ENCODE results near the gene SLAMF6.
A peak's percentile ranks its signal among the peaks of the same experiment; 100 is the strongest.
"Not testable (repeated sequence)": the region's sequence is repeated elsewhere in the genome, so short reads cannot be mapped to it uniquely, and the experiment has no call there.

SLAMF6 gene

DNA sequence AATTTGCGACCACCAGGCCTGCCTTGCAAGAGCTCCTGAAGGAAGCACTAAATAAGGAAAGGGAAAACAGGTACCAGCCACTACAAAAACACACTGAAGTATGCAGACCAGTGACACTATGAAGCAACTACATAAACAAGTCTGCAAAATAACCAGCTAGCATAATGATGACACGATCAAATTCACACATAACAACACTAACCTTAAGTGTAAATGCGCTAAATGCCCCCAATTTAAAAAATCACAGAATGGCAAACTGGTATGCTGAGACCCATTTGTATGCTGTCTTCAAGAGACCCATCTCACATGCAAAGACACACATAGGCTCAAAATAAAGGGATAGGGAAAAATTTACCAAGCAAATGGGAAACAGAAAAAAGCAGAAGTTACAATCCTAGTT is 36.4 kb upstream of the SLAMF6 start:
- not testable (repeated sequence) for H3K9me3 ChIP-seq (ENCODE audit: control insufficient read depth, insufficient read depth, low read length); H3K4me1 ChIP-seq (ENCODE audit: control insufficient read depth, insufficient read depth, low read length); H3K27ac ChIP-seq (ENCODE audit: low read length); H3K27me3 ChIP-seq (ENCODE audit: control insufficient read depth, insufficient read depth, low read length); DNase-seq (ENCODE audit: low read depth, low spot score); H3K4me3 ChIP-seq (ENCODE audit: low read length); H3K36me3 ChIP-seq (ENCODE audit: control insufficient read depth, insufficient read depth, low read length)
- WGBS (ENCODE audit: insufficient coverage, insufficient read length) = no CpG with 5 or more reads among the region's 3 CpGs

DNA sequence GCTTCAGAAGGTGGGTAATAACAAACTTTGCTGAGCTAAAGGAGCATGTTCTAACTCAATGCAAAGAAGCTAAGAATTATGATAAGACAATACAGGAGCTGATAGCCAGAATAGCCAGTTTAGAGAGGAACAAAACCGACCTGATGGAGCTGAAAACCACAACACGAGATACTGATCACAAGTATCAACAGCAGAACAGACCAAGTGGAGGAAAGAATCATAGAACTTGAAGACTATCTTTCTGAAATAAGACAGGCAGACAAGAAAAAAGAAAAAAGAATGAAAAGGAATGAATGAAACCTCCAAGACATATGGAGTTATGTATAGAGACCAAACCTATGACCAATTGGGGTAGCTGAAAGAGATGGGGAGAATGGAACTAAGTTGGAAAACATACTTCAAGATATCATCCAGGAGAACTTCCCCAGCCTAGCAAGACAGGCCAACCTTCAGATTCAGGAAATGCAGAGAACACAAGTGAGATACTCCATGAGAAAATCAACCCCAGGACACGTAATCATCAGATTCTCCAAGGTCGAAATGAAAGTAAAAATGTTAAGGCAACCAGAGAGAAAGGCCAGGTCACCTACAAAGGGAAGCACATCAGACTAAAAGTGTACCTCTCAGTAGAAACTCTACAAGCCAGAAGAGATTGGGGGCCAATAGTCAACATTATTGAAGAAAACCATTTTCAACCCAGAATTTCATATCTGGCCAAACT is 35.8 kb upstream of the SLAMF6 start:
- DNase-seq (ENCODE audit: low read depth, low spot score) = no peak
- Histone ChIP-seq H3K4me1 (ENCODE audit: control insufficient read depth, insufficient read depth, low read length) (no peaks in the 10 kb centered on the region), H3K27ac (ENCODE audit: low read length) (no peak overlapping the region), H3K4me3 (ENCODE audit: low read length) (no peak overlapping the region), H3K9me3 (ENCODE audit: control insufficient read depth, insufficient read depth, low read length) (no peaks in the 10 kb centered on the region; the same call in 1 of the 2 replicates), H3K36me3 (ENCODE audit: control insufficient read depth, insufficient read depth, low read length) (no peaks in the 10 kb centered on the region), H3K27me3 (ENCODE audit: control insufficient read depth, insufficient read depth, low read length) (no peaks in the 10 kb centered on the region)
- WGBS (ENCODE audit: insufficient coverage, insufficient read length) = no CpG with 5 or more reads among the region's 4 CpGs

DNA sequence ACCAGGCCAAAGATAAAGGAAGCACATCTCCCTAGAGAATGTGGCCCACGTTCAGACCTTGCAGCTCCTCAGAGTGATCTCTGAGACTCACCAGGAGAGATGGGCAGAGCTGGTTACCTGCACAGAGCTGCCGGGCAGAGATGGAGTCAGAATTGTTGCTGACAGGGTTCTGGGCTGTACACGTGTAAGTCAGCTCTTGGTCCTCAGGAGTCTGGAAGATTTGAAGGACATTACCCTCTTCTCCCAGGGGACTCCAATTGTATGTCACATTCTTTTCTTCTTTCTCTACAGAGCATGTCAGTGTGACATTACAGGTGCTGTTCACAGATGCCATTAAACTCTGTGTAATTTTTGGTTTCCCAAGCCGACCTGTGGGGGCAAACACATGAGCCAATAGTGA is 30.7 kb upstream of the SLAMF6 start:
- Histone ChIP-seq H3K27me3 (ENCODE audit: control insufficient read depth, insufficient read depth, low read length) (no peaks in the 10 kb centered on the region), H3K4me1 (ENCODE audit: control insufficient read depth, insufficient read depth, low read length) (no peaks in the 10 kb centered on the region), H3K4me3 (ENCODE audit: low read length) (no peak overlapping the region), H3K9me3 (ENCODE audit: control insufficient read depth, insufficient read depth, low read length) (no peaks in the 10 kb centered on the region), H3K36me3 (ENCODE audit: control insufficient read depth, insufficient read depth, low read length) (no peaks in the 10 kb centered on the region), H3K27ac (ENCODE audit: low read length) (no peak overlapping the region)
- WGBS (ENCODE audit: insufficient coverage, insufficient read length) = no CpG with 5 or more reads among the region's 4 CpGs
- no peak for DNase-seq (ENCODE audit: low read depth, low spot score)

DNA sequence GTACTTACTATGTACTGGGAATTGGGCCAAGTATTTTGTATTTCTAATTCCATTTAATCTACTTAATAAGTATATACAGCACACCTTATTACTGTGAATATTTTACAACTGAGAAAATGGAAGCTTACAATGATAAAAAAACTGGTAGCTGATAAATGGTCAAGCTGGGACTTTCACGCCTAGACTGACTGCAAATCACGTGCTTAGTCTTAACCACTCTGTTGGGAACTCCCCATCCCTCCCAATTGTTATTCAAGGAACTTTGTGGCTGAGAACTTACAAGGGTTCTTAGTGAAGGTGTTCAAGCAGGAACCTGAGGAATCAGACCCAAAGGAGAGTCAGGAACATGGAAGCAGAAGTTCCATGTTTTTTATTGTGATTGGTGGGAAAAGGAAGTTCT is 29.4 kb upstream of the SLAMF6 start:
- no peaks in the 10 kb centered on the region for H3K9me3 ChIP-seq (ENCODE audit: control insufficient read depth, insufficient read depth, low read length)
- H3K4me3 ChIP-seq (ENCODE audit: low read length) = no peak overlapping the region
- H3K4me1 ChIP-seq (ENCODE audit: control insufficient read depth, insufficient read depth, low read length) = no peaks in the 10 kb centered on the region
- DNase-seq (ENCODE audit: low read depth, low spot score) = no peak
- no peak overlapping the region for H3K27ac ChIP-seq (ENCODE audit: low read length)
- no peaks in the 10 kb centered on the region for H3K36me3 ChIP-seq (ENCODE audit: control insufficient read depth, insufficient read depth, low read length)
- no CpG with 5 or more reads among the region's 2 CpGs for WGBS (ENCODE audit: insufficient coverage, insufficient read length)
- no peaks in the 10 kb centered on the region for H3K27me3 ChIP-seq (ENCODE audit: control insufficient read depth, insufficient read depth, low read length)

DNA sequence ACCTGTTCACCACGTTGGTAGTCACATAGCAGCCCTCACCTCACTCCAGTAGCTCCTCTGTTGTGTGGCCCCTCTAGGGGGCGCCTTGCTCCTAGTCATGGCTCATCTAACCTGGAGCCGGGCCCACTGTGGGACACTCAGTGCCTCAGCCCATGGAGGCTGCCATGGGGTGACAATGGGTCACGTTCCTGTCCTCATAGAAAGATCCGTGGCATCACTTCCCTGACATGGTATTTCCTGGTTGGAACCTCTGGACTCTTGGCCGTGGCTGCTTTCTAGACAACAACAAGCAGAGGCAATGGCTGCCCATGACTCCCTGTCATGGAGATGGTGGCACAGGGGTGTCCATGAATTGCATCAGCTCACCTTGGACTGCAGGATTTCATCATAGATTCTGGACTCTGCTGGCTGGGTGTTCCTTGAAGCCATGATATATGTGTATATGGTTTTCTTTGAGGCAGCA is 27.5 kb upstream of the SLAMF6 start:
- Histone ChIP-seq H3K4me3 (ENCODE audit: low read length) (no peak overlapping the region), H3K36me3 (ENCODE audit: control insufficient read depth, insufficient read depth, low read length) (no peaks in the 10 kb centered on the region), H3K9me3 (ENCODE audit: control insufficient read depth, insufficient read depth, low read length) (no peaks in the 10 kb centered on the region), H3K27ac (ENCODE audit: low read length) (no peak overlapping the region), H3K27me3 (ENCODE audit: control insufficient read depth, insufficient read depth, low read length) (no peaks in the 10 kb centered on the region), H3K4me1 (ENCODE audit: control insufficient read depth, insufficient read depth, low read length) (no peaks in the 10 kb centered on the region)
- DNase-seq (ENCODE audit: low read depth, low spot score) = peak; percentile 43
- WGBS (ENCODE audit: insufficient coverage, insufficient read length) = no CpG with 5 or more reads among the region's 6 CpGs

DNA sequence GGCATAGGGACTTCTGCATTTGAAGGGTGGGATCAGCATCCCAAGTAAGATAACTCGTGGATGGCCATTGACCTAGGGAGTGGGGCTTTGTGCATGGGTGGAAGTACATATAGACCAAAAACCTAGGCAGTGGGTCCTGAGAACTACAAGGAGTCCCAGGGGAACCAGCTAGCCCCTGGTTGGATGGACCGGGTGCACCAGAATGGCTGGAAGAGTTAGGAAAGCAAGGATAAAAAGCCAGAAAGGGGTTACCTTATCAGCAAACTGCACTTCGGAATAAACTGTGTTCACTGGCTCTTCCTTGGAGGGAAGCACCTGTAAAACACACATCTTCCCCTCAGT is 26.6 kb upstream of the SLAMF6 start:
- no peak for DNase-seq (ENCODE audit: low read depth, low spot score)
- no CpG with 5 or more reads among the region's 3 CpGs for WGBS (ENCODE audit: insufficient coverage, insufficient read length)
- H3K4me3 ChIP-seq (ENCODE audit: low read length) = no peak overlapping the region
- H3K27ac ChIP-seq (ENCODE audit: low read length) = no peak overlapping the region
- no peaks in the 10 kb centered on the region for H3K36me3 ChIP-seq (ENCODE audit: control insufficient read depth, insufficient read depth, low read length)
- no peaks in the 10 kb centered on the region for H3K27me3 ChIP-seq (ENCODE audit: control insufficient read depth, insufficient read depth, low read length)
- no peaks in the 10 kb centered on the region for H3K9me3 ChIP-seq (ENCODE audit: control insufficient read depth, insufficient read depth, low read length)
- no peaks in the 10 kb centered on the region for H3K4me1 ChIP-seq (ENCODE audit: control insufficient read depth, insufficient read depth, low read length)

DNA sequence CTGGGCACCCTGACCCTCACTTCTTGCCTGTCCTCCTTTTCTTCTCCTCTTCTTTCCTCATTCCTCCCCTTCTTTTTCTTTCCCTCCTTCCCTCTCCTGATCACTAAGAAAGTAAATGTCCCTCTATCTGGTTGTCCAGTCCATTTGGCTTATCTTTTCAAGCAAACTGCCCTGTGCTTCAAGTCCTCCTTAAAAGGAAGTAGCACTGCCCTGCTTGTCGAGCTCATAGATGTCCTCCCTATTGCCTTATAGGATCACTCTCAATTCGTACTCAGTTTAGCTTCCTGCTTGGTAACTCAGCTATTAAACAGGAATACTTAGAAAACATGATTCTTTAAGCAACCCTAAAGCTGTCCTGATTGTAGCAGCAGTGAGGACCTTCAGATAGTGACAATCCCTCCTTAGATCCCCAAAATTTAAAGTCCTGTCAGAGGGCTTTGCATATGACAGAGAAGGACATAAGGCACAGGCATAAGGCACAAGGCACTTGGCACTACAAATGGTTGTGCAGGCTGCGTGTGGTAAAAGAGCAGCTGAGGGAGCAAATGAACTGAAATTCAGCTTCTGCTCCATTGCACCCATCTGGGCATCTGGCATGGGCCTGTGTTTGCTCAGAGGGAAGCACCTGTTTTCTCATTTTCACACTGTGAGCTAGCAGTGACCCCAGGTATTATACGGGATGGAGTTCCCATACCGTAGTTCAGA is 26.1 kb upstream of the SLAMF6 start:
- H3K27ac ChIP-seq (ENCODE audit: low read length) = no peak overlapping the region
- no peak overlapping the region for H3K4me3 ChIP-seq (ENCODE audit: low read length)
- no peaks in the 10 kb centered on the region for H3K9me3 ChIP-seq (ENCODE audit: control insufficient read depth, insufficient read depth, low read length)
- H3K27me3 ChIP-seq (ENCODE audit: control insufficient read depth, insufficient read depth, low read length) = no peaks in the 10 kb centered on the region
- H3K4me1 ChIP-seq (ENCODE audit: control insufficient read depth, insufficient read depth, low read length) = no peaks in the 10 kb centered on the region
- WGBS (ENCODE audit: insufficient coverage, insufficient read length) = no CpG with 5 or more reads among the region's 5 CpGs
- DNase-seq (ENCODE audit: low read depth, low spot score) = no peak
- H3K36me3 ChIP-seq (ENCODE audit: control insufficient read depth, insufficient read depth, low read length) = no peaks in the 10 kb centered on the region

DNA sequence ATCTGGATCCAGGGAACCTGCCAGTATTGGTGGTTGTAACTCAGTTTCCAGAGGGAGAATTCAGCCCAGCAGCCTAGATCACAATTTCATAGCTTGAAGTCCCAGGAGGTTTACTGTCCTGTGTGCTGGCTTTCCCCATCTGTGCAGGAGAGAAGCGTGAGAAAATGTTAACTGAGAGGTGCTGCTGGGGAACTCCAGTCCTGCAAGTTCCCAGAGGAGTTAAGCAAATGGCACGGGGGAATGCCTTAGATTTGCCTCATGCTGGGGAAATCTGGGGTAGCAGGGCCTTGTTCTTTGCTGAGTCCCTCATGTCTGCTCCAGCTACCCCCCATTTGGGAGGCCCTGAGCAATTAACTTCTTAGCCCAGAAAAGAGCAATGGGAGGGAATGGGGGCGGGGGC is 25.1 kb upstream of the SLAMF6 start:
- no peak overlapping the region for H3K4me3 ChIP-seq (ENCODE audit: low read length)
- no peaks in the 10 kb centered on the region for H3K4me1 ChIP-seq (ENCODE audit: control insufficient read depth, insufficient read depth, low read length)
- H3K36me3 ChIP-seq (ENCODE audit: control insufficient read depth, insufficient read depth, low read length) = no peaks in the 10 kb centered on the region
- WGBS (ENCODE audit: insufficient coverage, insufficient read length) = no CpG with 5 or more reads among the region's 3 CpGs
- no peak for DNase-seq (ENCODE audit: low read depth, low spot score)
- no peaks in the 10 kb centered on the region for H3K27me3 ChIP-seq (ENCODE audit: control insufficient read depth, insufficient read depth, low read length)
- no peak overlapping the region for H3K27ac ChIP-seq (ENCODE audit: low read length)
- H3K9me3 ChIP-seq (ENCODE audit: control insufficient read depth, insufficient read depth, low read length) = no peaks in the 10 kb centered on the region

DNA sequence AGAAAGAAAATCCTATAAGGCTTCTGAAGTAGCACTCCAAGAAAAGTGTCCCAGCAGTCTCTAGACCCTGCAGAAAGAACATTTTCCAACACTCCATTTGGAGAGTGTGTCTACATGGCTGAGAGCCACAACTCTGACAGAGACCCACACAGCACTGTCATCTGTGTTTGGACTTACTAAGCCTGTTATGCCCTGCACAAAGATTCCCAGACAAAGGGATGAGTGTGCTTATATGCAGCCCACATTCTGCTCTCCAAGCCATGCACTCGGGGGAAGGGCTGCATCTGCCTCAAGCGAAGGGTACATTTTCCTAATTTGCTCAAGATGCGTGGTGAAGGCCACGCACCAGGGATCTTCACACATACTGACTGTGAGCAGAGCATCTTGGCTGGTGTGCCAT is 24.4 kb upstream of the SLAMF6 start:
- Histone ChIP-seq H3K27ac (ENCODE audit: low read length) (no peak overlapping the region), H3K4me3 (ENCODE audit: low read length) (no peak overlapping the region), H3K27me3 (ENCODE audit: control insufficient read depth, insufficient read depth, low read length) (no peaks in the 10 kb centered on the region), H3K4me1 (ENCODE audit: control insufficient read depth, insufficient read depth, low read length) (no peaks in the 10 kb centered on the region), H3K36me3 (ENCODE audit: control insufficient read depth, insufficient read depth, low read length) (no peaks in the 10 kb centered on the region), H3K9me3 (ENCODE audit: control insufficient read depth, insufficient read depth, low read length) (no peaks in the 10 kb centered on the region)
- no peak for DNase-seq (ENCODE audit: low read depth, low spot score)
- WGBS (ENCODE audit: insufficient coverage, insufficient read length) = no CpG with 5 or more reads among the region's 4 CpGs

DNA sequence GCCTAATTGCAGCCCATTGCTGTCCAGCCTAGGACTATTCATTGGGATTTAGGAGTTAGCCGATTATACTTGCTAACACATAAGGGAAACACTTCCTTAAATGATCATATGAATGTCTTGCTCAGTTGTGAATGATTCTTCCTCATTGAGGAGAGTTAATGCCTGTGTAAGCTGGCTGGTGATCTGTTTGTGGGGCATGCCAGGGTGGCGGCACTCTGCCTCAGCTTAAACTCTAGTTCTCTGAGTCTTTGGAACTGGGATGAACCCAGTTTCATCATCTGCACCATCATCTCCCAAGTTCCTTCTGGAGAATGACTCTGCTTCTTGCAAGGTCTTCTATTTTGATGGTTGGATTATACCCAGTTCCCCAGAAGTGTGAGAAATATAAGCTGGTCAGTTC is 23.9 kb upstream of the SLAMF6 start:
- Histone ChIP-seq H3K36me3 (ENCODE audit: control insufficient read depth, insufficient read depth, low read length) (no peaks in the 10 kb centered on the region), H3K27me3 (ENCODE audit: control insufficient read depth, insufficient read depth, low read length) (no peaks in the 10 kb centered on the region), H3K4me1 (ENCODE audit: control insufficient read depth, insufficient read depth, low read length) (no peaks in the 10 kb centered on the region), H3K9me3 (ENCODE audit: control insufficient read depth, insufficient read depth, low read length) (no peaks in the 10 kb centered on the region), H3K27ac (ENCODE audit: low read length) (no peak overlapping the region), H3K4me3 (ENCODE audit: low read length) (no peak overlapping the region)
- DNase-seq (ENCODE audit: low read depth, low spot score) = no peak
- WGBS (ENCODE audit: insufficient coverage, insufficient read length) = no CpG with 5 or more reads among the region's 2 CpGs

DNA sequence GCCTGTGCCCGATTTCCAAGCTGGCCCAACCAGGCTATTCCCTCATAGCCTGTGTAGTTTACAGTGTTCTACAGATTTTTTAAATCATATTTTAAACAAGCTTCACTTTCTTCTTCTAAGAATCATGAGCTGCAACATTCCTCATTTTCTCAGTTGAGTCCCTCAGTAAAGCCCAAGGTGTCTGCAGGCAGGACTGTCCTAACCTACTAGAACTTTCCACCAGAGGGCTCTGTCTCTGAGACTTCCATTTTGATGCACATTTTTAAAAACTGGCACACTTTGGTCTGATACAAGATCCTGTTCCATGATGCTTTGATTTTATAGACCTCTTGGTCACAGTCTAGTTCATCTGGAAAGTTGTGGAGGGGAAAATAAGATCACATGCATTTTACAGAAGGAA is 21.6 kb upstream of the SLAMF6 start:
- no peaks in the 10 kb centered on the region for H3K9me3 ChIP-seq (ENCODE audit: control insufficient read depth, insufficient read depth, low read length)
- H3K4me1 ChIP-seq (ENCODE audit: control insufficient read depth, insufficient read depth, low read length) = no peaks in the 10 kb centered on the region
- no CpG with 5 or more reads among the region's 1 CpG for WGBS (ENCODE audit: insufficient coverage, insufficient read length)
- no peak for DNase-seq (ENCODE audit: low read depth, low spot score)
- H3K27me3 ChIP-seq (ENCODE audit: control insufficient read depth, insufficient read depth, low read length) = no peaks in the 10 kb centered on the region
- no peak overlapping the region for H3K4me3 ChIP-seq (ENCODE audit: low read length)
- H3K27ac ChIP-seq (ENCODE audit: low read length) = no peak overlapping the region
- no peaks in the 10 kb centered on the region for H3K36me3 ChIP-seq (ENCODE audit: control insufficient read depth, insufficient read depth, low read length)

Measured in iPS DF 6.9 (cell line).